OCI-LY1 (cell line): ENCODE data around the gene EPN3.

ENCODE experiments used
- H2AFZ ChIP-seq: fragments of 200-600 bp; sonication (generic), shearing (Covaris generic); 2 replicates; pipeline ENCODE4 v1.6.0; 2014; ENCODE audit warnings: antibody characterized with exemption, mild to moderate bottlenecking, low read length
- H3F3A ChIP-seq: fragments of 200-600 bp; sonication (generic), shearing (Covaris generic); 2 replicates; pipeline ENCODE4 v1.6.0; 2014; ENCODE audit warnings: mild to moderate bottlenecking, antibody characterized with exemption, low read length, moderate library complexity; ENCODE audit not compliant: insufficient read depth
- H3K27ac ChIP-seq: fragments of 200-600 bp; sonication (generic); 2 replicates; pipeline ENCODE4 v1.5.1; 2014; ENCODE audit warnings: low read length, mixed run types, mild to moderate bottlenecking, low read depth; ENCODE audit not compliant: poor library complexity, severe bottlenecking
- H3K27me3 ChIP-seq: fragments of 200-600 bp; sonication (generic); 2 replicates; pipeline ENCODE4 v1.6.0; 2014; ENCODE audit warnings: antibody characterized with exemption, mild to moderate bottlenecking, low read length, moderate library complexity; ENCODE audit not compliant: insufficient read depth
- H3K36me3 ChIP-seq: fragments of 200-600 bp; sonication (generic); 2 replicates; pipeline ENCODE4 v1.6.1; 2014; ENCODE audit warnings: mild to moderate bottlenecking, antibody characterized with exemption, low read length, moderate library complexity, mixed read lengths; ENCODE audit not compliant: insufficient read depth
- H3K4me1 ChIP-seq: fragments of 200-600 bp; sonication (generic); 2 replicates; pipeline ENCODE4 v1.5.1; 2014; ENCODE audit warnings: mild to moderate bottlenecking, low read length, moderate library complexity; ENCODE audit not compliant: insufficient read depth, severe bottlenecking
- H3K4me2 ChIP-seq: fragments of 200-600 bp; sonication (generic), shearing (Covaris generic); 2 replicates; pipeline ENCODE4 v1.6.1; 2014; ENCODE audit warnings: low read length
- H3K4me3 ChIP-seq: fragments of 200-600 bp; sonication (generic); 2 replicates; pipeline ENCODE4 v1.5.1; 2014; ENCODE audit warnings: low read length, low read depth, mild to moderate bottlenecking, mixed read lengths; ENCODE audit not compliant: poor library complexity, severe bottlenecking
- H3K79me2 ChIP-seq: fragments of 200-600 bp; shearing (Covaris generic); 2 replicates; pipeline ENCODE4 v1.6.1; 2016; ENCODE audit warnings: mixed run types, low read length, mixed read lengths; ENCODE audit not compliant: insufficient read depth
- H3K9ac ChIP-seq: fragments of 200-600 bp; sonication (generic), shearing (Covaris generic); 2 replicates; pipeline ENCODE4 v1.6.1; 2014; ENCODE audit warnings: mild to moderate bottlenecking, low read length, mixed read lengths
- H3K9me2 ChIP-seq: fragments of 200-600 bp; sonication (generic), shearing (Covaris generic); 2 replicates; pipeline ENCODE4 v1.6.1; 2014; ENCODE audit warnings: low read depth, mild to moderate bottlenecking, low read length, mixed read lengths
- H3K9me3 ChIP-seq: fragments of 200-600 bp; shearing (Covaris generic); 2 replicates; pipeline ENCODE4 v1.6.1; 2014; ENCODE audit warnings: low read length, mixed read lengths
- H4K20me1 ChIP-seq: fragments of 200-600 bp; sonication (generic), shearing (Covaris generic); 2 replicates; pipeline ENCODE4 v1.6.0; 2016; ENCODE audit warnings: mild to moderate bottlenecking, low read length; ENCODE audit not compliant: insufficient read depth
- CTCF ChIP-seq: fragments of 200-600 bp; sonication (generic), shearing (Covaris generic); IDR thresholded peaks from 2 replicates; pipeline ENCODE4 v1.5.1; 2017; ENCODE audit warnings: mild to moderate bottlenecking, antibody characterized with exemption, low read length, moderate library complexity, mixed read lengths
- EZH2 ChIP-seq: fragments of 200-600 bp; sonication (generic), shearing (Covaris generic); IDR thresholded peaks from 2 replicates; pipeline ENCODE4 v1.8.0; 2017; ENCODE audit warnings: borderline replicate concordance, mixed run types, mild to moderate bottlenecking, antibody characterized with exemption, low read length, moderate library complexity, mixed read lengths

EPN3 gene

GRCh38 chr17:50585346-50585745 is 52.8 kb downstream of the EPN3 start:
- TF ChIP-seq CTCF: no peak
- no peak for TF ChIP-seq EZH2
- no peaks in the 10 kb centered on the region for H3K9me2 ChIP-seq
- H4K20me1 ChIP-seq: no peaks in the 10 kb centered on the region
- H3K9me3 ChIP-seq: no peaks in the 10 kb centered on the region
- no peak overlapping the region for H2AFZ ChIP-seq
- no peak overlapping the region for H3K4me2 ChIP-seq
- no peaks in the 10 kb centered on the region for H3K4me1 ChIP-seq
- H3K4me3 ChIP-seq: no peak overlapping the region
- no peaks in the 10 kb centered on the region for H3K36me3 ChIP-seq
- no peak overlapping the region for H3K27ac ChIP-seq
- no peak overlapping the region for H3K9ac ChIP-seq
- H3K27me3 ChIP-seq: peaks cover 5% of the 10 kb centered on the region
- H3K79me2 ChIP-seq: no peaks in the 10 kb centered on the region
- H3F3A ChIP-seq: no peaks in the 10 kb centered on the region

GRCh38 chr17:50585891-50586290 is 53.4 kb downstream of the EPN3 start:
- Histone ChIP-seq H3K4me1 (no peaks in the 10 kb centered on the region), H3K79me2 (no peaks in the 10 kb centered on the region), H3K4me3 (no peak overlapping the region), H3K36me3 (no peaks in the 10 kb centered on the region), H3K27me3 (peaks cover 5% of the 10 kb centered on the region), H3K9me2 (no peaks in the 10 kb centered on the region), H2AFZ (no peak overlapping the region), H3K4me2 (no peak overlapping the region), H3K9me3 (no peaks in the 10 kb centered on the region), H3K27ac (no peak overlapping the region), H3K9ac (no peak overlapping the region), H3F3A (no peaks in the 10 kb centered on the region), H4K20me1 (no peaks in the 10 kb centered on the region)
- TF ChIP-seq EZH2: no peak
- no peak for TF ChIP-seq CTCF

- Histone ChIP-seq H3K9me3 (no peaks in the 10 kb centered on the region), H3K9me2 (no peaks in the 10 kb centered on the region), H4K20me1 (no peaks in the 10 kb centered on the region), H3K27me3 (peaks cover 5% of the 10 kb centered on the region), H3K27ac (no peak overlapping the region), H3K36me3 (no peaks in the 10 kb centered on the region), H3F3A (no peaks in the 10 kb centered on the region), H3K4me2 (no peak overlapping the region), H2AFZ (no peak overlapping the region), H3K4me1 (no peaks in the 10 kb centered on the region), H3K79me2 (no peaks in the 10 kb centered on the region), H3K9ac (no peak overlapping the region), H3K4me3 (no peak overlapping the region)
- TF ChIP-seq CTCF (no peak), EZH2 (no peak)
Measured at GRCh38 chr17:50586421-50587247, 54.1 kb downstream of the EPN3 start.
